HG02884 (cell line): Measurements from ENCODE around the gene MAPK8IP1.

Source experiments
- ATAC-seq: cut with Tn5 transposase; IDR thresholded peaks from one replicate; pipeline ENCODE4 v1.9.1; 2021; ENCODE audit warnings: mild to moderate bottlenecking, moderate library complexity; ENCODE audit not compliant: unreplicated experiment

The MAPK8IP1 gene

DNA sequence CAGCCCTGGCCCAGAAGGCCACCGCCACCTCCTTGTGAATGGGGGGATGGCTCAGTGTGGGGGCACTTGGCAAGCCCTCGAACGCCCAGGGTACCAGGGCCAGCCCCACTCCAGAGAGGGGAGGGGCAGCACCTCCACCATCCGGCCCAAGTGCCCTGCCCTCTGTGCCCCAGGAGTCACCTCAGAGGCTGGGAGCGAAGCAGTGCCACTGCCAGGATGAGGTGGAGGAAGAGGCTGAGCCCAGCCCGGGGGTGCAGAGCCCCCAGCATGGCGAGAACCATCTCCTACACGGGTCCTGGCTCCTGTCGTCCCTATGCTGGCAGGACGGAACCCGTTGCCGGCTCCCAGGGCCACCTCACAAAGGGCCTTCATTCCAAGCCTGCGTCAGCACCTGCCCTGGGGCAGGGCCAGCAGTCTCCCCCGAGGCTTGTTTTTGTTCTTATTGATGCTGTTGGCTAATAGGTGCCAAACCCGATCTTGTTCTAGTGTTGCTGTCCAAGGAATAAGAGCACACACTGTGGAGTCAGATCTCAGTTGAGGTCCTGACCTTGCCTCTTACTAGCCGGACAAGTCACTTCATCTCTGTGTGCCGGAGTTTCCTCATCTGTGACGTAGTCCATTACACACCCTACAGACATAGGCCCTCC is 21.6 kb downstream of the MAPK8IP1 start, which contains the start of gene FREY1:
Gene FREY1, minus strand, starts transcription at position 307 of the 647 bp plus-strand sequence. Its CDS starts 26 bp downstream, at position 281.
- ATAC-seq = no peak

DNA sequence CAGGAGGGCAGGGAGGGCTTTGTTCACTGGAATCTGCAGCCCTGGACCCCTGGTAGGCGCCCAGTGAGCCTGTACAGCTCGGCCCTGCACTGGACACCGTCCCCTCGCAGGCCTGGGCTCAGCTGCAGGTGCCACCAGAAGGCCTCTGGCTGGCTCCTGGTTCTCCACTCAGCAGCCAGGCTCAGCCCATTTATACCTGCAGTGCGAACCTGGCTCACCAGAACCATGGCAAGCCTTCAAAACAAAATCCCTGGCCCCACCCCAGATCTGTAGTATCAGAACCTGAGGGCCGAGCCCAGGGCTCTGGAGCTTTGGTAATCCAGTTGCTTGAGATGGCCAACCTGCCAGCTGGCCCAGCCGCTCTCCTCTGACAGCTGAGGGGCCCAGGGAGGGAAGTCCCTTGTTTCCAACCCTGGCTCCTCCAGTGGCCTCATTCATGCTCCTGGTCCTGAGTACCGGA is 22.5 kb downstream of the MAPK8IP1 start:
- no peak for ATAC-seq

DNA sequence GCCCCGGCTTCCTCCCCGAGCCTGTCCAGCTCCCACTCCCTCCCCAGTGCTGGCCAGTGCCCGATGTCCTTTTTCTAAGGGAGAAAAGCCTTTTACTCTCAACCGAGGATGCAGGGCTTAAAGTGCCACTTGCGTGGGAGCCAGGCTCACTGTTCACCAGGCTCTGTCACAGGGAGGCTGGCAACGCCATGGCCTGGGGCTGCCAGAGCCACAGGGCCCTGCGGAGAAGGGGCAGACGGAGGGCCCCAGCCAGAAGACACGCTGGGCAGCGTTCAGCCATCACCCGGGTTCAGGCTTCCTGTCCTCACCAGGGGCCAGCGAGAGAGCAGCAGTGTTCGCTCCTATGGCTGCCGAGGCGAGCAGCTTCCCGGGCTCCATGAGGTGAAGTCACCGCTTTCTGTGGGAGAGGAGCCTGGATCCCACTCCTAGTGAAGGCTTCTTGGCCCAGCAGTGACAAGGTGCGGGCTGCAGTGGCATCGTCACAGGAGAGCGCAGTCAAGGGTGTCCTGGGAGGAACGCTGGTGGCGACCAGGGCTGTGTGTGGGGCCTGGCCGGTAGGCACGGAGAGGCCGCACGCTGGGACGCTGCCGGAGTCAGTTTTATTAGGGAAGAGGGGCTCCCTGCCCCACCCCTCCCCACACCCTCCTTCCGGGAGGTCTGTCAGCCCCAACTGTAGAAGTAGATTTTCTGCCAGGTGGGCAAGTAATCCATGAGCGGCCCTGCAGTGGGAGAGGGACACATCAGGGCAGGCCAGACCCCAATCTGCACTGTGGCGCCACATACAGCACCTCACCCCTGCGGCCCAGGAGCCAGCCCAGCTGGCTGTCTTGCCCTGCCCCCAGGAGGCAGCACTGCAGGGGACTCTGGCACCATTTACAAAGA is 24.4 kb downstream of the MAPK8IP1 start:
- ATAC-seq = no peak

GRCh38 chr11:45910623-45911022 is 25.2 kb downstream of the MAPK8IP1 start:
- no peak for ATAC-seq

- ATAC-seq = no peak
Observed at GRCh38 chr11:45913514-45913913, 28.1 kb downstream of the MAPK8IP1 start.

DNA sequence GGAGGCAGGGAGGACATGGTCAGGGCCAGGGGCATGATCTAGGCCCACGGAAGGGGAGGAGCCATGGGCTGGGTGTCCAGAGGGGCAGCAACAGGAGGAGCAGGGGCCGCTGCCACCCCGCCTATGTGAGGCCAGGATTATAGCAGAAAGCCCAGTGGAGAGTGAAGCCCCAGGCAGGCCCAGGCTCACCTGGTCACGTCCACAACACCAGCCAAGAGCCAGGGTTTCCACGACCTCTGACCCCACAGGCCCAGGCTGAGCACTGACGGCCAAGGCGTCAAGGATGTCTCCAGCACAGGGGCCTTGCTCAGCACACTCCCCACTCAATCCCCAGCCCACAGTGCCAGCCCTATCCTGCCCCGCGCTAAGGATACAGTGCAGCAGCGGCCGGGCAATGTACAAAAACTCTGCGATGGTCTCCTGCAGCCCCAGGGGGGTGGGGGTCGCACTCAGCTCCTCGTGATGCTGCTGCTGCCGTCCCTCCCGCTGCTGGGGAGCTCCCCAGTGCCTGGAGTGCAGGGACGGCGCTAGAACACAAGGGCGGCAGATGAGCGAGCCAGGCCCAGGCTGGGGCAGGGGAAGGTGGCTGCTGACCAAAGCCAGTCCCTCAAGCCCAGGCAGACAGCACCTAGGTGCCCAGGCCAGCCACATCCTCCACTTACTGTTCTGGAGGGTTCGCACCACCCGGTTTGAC is 28.6 kb downstream of the MAPK8IP1 start:
- no peak for ATAC-seq

- ATAC-seq = no peak
Observed at GRCh38 chr11:45915446-45915845, 30.0 kb downstream of the MAPK8IP1 start.

- no peak for ATAC-seq
Observed at GRCh38 chr11:45917286-45917622, 31.8 kb downstream of the MAPK8IP1 start.

DNA sequence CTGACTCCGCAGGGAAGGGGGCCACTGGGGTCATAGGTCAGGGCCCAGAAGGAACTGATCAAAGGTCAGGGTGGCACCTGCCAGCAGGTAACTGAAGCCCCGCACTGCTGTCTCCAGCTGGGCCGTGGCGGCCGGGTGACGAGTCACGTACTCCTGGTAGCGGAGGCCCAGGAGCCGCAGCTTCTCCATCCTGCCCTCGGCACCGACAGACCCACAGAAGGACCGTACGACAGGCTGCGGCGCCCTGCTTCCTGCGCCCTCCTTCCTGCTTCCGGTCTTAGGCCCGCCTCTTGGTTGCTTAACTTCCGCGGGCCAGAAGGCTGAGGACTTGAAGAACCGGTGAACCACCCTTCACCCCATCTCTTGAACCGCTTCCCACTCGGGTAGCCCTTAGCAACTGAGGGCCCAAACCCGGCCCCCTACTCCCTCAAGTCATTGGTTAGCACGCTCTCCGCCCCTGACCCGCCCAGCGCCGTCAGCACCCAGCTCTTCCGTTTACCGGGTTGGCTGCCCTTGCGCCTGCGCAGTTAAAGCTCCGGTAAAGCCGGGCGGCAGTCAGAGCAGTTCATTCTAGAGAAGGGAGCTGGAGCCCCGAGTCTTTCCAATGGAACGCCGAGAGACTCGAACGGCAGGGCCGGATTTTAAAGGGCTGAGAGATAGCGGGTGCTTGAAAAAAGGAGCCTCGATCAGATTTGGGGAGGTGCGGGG is 32.3 kb downstream of the MAPK8IP1 start, which contains the start of gene PEX16:
Gene PEX16, minus strand, starts transcription at position 255 of the 708 bp plus-strand sequence. Its CDS starts 66 bp downstream, at position 189.
- peak; percentile 92 for ATAC-seq

DNA sequence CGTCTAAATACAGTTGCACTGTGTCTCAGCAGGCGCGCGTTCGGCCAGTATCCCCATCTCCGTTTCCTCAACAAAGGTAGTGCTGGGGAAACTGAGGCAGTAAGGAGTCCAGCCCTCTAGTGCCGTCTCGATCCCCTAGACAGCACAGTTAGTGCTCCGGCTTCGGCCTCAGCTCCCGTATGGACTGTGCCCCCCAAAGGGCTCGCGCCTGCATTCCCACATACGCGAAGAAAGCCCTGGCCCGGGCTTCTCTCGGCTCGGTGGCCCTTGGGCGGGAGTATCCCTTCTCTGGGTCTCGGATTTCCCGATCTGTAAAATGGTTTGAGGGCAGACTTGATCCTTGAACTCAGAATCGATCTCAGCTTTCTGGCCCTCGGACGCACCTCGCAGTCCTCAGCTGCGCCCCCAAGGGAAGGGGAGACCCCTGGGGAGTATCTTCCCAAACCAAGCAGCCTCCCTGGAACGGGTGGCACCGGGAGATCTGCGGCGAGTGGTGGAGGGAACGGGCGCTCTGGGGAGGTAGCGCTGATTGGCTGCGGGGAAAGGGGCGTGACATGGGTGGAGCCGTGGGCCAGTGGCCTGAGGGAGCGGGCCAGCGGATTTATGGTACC is 33.0 kb downstream of the MAPK8IP1 start:
- no peak for ATAC-seq

GRCh38 chr11:45918962-45919675 is 33.7 kb downstream of the MAPK8IP1 start:
- no peak for ATAC-seq

DNA sequence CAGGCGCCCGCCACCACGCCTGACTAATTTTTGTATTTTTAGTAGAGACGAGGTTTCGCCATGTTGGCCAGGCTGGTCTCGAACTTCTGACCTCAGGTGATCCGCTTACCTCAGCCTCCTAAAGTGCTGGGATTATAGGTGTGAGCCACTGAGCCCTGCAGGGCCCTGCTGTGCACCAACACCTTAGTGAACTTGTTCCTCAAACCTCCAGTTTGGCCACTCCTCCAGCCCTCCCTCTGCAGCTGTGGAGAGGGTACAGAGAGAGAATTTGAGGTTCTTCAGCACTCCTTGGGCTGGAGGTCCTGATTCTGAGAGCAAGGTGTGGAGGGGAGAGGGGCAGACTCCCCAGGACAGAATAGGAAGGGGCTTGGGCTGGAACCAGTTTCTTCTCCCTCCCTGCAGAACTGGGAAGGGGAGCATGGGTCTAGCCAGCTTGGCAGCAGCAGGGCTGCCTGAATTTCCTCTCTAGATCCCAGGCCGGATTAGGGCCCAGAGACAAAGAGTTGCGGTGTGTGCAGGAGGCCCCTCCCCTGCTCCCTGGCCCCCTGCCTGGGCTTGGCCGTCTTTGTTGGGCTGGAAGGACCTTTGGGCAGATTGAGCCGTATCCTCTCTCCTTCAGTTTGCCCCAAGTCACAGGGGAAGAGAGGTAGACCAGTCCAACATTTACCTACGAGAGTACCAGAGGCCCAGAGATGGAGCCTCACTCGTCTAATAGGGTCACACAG is 34.5 kb downstream of the MAPK8IP1 start:
- ATAC-seq = no peak

GRCh38 chr11:45920531-45921477 is 35.4 kb downstream of the MAPK8IP1 start:
- no peak for ATAC-seq

GRCh38 chr11:45921561-45922424 is 36.3 kb downstream of the MAPK8IP1 start:
- ATAC-seq = no peak

- ATAC-seq = no peak
Observed at GRCh38 chr11:45922425-45923082, 37.1 kb downstream of the MAPK8IP1 start, which contains the start of gene LARGE2. Gene LARGE2 (plus strand): TSS chr11:45922656. CDS start chr11:45922883, 227 bp downstream.
